ENCODE measurements around the gene KERA.
"Not testable (repeated sequence)": the region's sequence is repeated elsewhere in the genome, so short reads cannot be mapped to it uniquely, and the experiment has no call there.

Gene KERA, protein sequence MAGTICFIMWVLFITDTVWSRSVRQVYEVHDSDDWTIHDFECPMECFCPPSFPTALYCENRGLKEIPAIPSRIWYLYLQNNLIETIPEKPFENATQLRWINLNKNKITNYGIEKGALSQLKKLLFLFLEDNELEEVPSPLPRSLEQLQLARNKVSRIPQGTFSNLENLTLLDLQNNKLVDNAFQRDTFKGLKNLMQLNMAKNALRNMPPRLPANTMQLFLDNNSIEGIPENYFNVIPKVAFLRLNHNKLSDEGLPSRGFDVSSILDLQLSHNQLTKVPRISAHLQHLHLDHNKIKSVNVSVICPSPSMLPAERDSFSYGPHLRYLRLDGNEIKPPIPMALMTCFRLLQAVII

DNA sequence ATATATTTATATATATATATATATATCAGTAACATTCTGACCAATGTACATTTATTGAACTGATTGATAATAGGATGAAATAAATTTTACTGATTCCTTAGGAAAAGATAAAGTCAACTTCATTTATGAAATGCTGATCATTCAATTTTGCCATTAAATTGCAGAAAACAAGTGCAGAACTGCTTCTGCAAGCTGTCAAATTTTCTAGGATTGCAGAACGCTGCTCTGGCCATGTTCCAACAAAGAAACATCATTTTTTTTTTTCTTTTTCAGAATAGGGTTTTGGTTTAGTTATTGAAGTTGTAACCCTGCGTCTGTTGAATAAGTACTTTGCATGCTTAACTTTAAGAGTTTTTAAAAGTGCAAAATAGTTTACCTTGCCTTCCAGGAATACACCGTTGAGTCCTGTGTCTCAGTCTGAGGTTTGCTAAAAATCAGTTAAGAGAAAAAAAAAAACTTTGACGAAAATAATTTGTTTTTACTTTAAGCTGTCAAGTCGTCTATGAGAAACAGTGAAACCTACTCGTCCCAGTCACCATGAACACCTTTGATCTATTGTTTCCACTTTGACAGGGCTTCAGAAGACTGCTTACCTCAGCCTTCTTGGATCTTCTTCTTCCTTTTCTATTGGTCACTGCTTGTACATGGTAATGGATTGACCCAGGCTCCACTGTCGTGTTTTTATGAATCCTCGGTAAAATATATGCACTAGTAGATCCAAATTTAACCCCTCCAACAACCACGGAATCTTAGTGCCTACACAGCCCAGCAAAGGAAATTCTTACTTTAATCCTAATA lies at the start of gene KERA:
TSS of gene KERA (minus strand) at position 657 of the 798 bp plus-strand sequence. CDS start 1,743 bp downstream, outside the sequence.
- no peak for DNase-seq

- no peak for DNase-seq
Measured at GRCh38 chr12:91106283-91106682, 48.5 kb upstream of the KERA start.

DNA sequence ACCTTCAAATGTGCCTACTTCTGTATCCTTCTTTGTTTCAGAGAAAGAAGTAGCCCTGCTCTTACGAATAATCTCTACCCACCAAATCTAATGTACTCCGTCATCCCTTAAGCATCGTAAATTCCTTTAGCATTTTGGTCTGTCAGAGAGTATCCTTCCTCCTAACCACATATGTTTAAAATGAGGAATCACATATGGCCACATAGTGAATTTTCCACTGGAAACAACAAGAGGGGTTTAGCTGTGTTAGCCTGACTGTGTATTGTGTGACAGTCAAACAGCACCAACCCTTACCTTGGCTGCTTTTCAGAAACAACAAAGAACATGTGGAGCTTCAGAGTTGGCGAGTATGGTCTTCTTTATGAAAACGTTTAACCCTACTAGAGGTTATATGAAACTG lies 48.0 kb upstream of the KERA start:
- DNase-seq, result no peak

DNA sequence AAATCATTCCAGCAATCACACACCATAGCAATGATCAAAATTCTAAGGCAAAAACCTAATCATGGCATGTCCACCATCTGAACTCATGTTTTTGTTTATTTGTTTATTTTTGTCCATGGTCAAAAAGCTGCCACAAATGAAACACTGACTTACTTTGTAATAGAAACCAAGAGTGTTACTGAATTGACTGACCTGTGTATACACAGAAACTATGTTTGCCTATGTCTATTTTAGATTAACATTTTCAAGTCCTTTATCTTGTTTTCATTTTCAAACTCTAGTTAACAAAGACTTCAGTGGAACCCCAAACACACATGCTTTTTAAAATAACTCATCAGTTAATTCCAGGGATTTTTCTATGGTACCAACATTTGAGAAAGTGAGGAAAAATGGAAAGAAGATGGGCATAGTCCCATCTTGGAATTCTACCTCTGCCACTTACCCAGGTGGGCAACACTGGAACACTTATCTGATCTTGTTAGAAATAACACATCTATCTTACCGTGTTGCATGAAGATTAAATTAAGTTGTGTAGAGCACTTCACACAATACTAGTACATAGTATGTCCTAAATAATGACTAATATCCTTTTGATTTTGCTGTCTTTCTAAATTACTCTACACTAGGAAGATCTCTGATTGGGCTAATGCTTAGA lies 47.1 kb upstream of the KERA start:
- no peak for DNase-seq

DNA sequence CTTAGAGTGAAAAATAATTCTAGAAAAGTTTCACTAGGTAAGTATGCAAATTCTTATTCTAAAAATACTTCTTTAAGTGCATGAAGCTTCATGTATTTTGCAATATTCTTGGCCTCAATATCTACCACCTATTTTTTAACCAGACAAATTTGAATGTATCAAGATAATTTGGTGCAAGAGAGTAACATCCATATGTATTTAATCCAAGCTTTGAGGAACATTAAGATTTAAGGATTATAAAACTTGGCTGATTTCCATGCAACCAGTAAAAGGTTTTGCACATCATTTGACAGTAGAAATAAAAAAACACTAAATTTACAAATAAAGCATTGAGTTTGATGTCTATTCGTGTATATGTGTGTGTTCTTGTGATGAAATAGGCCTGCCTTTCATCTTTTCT lies 45.8 kb upstream of the KERA start:
- DNase-seq, result no peak

GRCh38 chr12:91103101-91103500 lies 45.3 kb upstream of the KERA start:
- DNase-seq, result no peak

DNA sequence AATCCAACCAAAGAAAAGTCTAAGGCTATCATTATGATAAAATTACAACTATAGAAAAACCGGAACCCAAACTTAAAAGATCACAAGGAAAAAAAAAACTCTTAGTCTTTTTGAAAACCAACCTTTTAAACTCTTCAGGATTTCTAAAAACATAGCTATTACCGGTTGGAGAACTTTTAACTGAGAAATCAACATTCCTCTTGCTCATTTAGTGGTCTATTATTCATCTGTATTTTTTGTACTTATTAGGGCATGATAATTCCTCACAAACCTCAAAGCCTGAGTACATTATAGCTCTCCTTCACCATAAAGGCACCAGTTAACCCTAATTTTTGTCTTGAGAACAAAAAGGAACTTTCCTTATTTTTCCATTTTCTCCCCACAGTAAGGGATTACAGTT lies 43.1 kb upstream of the KERA start:
- DNase-seq, result no peak

DNA sequence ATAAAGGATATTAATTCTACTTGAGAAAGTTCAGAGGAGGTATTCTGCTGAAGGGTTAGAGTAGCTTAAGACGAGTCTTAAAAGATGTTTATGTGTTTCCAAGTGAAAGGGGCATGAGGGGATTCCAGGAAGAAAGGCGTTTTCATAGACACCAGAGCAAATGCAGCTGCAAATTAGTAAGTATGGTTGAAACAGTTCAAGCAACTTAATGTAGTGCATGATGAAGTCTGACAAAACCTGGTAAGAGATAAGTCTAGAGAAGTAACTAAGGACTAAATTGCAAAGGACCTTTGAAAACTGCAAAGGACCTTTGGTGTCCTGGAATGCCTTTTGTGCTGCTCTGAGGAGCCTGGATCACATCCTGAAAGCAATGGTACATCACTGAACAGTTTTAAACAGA lies 42.0 kb upstream of the KERA start:
- DNase-seq, result no peak

GRCh38 chr12:91099341-91099740 lies 41.5 kb upstream of the KERA start:
- DNase-seq, result no peak

- no peak for DNase-seq
Measured at GRCh38 chr12:91098941-91099340, 41.1 kb upstream of the KERA start.

GRCh38 chr12:91098461-91098860 lies 40.6 kb upstream of the KERA start:
- DNase-seq, result no peak

DNA sequence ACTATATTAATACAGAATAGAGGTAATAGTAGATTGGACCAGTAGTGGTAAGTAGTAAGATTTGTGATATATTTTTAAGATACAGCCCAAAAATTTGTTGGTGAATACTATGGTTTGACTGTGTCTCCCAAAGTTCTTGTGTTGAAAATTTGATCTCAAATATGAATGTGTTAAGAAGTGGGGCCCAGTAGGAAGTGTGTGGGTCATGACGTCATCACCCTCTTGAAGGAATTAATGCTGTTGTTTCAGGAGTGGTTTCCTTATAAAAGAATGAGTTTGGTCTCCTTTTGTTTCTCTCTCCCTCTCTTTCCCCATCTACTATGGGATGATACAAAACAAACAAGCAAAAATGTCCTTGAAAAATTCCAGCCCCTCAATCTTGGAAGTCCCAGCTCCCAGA lies 37.1 kb upstream of the KERA start:
- DNase-seq, result no peak

DNA sequence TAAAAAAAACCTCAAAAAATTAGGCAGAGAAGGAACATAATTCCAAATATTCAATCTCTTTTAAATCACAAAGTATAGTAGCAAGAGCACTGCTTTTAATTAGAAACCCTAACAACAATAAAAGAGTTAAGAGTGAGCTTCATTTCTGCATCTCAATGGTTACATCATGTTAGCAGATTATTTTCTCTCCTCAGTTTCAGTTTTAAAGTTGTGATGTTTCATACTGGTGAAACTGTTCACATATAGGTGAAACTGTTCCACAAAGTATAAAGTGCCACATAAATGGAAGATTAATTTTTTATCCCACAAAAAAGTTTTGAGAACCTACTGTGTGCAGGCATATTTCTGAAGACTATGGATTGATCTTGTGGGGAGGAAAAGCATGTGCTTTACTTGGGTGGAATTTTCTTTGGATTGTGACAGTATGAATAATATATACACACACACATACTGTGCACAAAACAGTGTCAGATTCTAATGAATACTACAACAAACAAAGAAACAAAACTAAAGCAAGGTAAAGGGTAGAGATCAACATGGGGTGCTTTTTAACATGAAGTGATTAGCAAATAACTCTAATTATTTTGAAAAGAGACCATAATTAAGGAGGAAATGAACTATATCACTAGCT lies 36.3 kb upstream of the KERA start:
- no peak for DNase-seq

GRCh38 chr12:91093341-91093740 lies 35.5 kb upstream of the KERA start:
- DNase-seq, result no peak

GRCh38 chr12:91091916-91092715 lies 34.3 kb upstream of the KERA start:
- no peak for DNase-seq

DNA sequence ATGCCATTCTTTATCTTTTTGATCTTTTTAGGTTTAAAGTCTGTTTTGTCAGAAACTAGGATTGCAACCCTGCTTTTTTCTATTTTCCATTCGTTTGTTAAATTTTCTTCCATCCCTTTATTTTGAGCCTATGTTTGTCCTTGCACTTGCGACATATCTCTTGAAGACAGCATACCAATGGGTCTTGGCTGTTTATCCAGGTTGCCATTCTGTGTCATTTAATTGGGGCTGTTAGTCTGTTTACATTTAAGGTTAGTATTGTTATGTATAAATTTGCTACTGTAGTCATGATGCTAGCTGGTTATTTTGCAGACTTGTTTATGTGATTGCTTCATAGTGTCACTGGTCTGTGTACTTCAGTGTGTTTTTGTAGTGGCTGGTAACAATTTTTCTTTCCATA lies 32.1 kb upstream of the KERA start:
- DNase-seq, result not testable (repeated sequence)

- no peak for DNase-seq
Measured at GRCh38 chr12:91080041-91080440, 22.2 kb upstream of the KERA start.

- DNase-seq, result no peak
Measured at GRCh38 chr12:91078501-91078900, 20.7 kb upstream of the KERA start.

GRCh38 chr12:91077228-91077954 lies 19.6 kb upstream of the KERA start:
- no peak for DNase-seq

DNA sequence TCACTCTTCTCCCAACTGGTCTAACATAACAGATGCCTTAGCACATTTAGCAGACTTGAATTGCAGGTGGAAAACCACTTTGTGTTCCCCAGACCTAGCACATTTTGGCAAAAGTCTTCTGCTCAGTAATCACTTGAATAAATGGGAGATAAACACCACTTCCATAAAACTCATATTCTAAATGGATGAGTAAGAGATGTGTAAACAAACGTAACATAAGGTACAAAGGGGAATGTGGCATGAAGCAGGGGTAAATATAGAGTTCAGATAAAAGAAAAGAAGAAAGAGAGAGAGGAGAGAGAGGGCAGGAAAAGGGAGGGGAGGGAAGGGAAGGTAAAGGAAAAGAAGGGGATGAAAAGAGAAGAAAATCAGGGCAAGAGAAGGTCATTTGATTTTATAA lies 17.0 kb upstream of the KERA start:
- DNase-seq, result no peak

- no peak for DNase-seq
Measured at GRCh38 chr12:91074154-91074709, 16.4 kb upstream of the KERA start.
